HEK293T (cell line): ENCODE results near the gene UBXN2A.
"Not testable (repeated sequence)": the region's sequence is repeated elsewhere in the genome, so short reads cannot be mapped to it uniquely, and the experiment has no call there.

Experiments
- CTCF ChIA-PET: fragments of 350-600 bp; formaldehyde crosslinking; extraction: SDS; loops from one replicate; lab custom pipeline; 2021; ENCODE audit warnings: antibody characterized with exemption, inconsistent platforms; lab: Yijun Ruan, JAX
- POLR2A ChIA-PET: fragments of 350-600 bp; formaldehyde crosslinking; extraction: SDS; loops from one replicate; lab custom pipeline; 2020; ENCODE audit warnings: antibody characterized with exemption, inconsistent platforms; lab: Yijun Ruan, JAX
- DNase-seq: peaks from one replicate; pipeline ENCODE4 v3.0.0; 2012; ENCODE audit warnings: mixed read lengths; ENCODE audit errors: extremely low spot score
- ARNT ChIP-seq: fragments of 450-650 bp; IDR thresholded peaks from 2 replicates; pipeline ENCODE4 v1.6.1; 2017; ENCODE audit warnings: mild to moderate bottlenecking
- BHLHE40 ChIP-seq: fragments of 450-650 bp; IDR thresholded peaks from 2 replicates; pipeline ENCODE4 v1.6.1; 2016; ENCODE audit warnings: mild to moderate bottlenecking, moderate library complexity, borderline replicate concordance
- CTBP1 ChIP-seq: fragments of 450-650 bp; IDR thresholded peaks from 2 replicates; pipeline ENCODE4 v1.6.1; 2016; ENCODE audit warnings: borderline replicate concordance
- ELF4 ChIP-seq: fragments of 450-650 bp; IDR thresholded peaks from 2 replicates; pipeline ENCODE4 v1.6.1; 2017; ENCODE audit warnings: antibody characterized with exemption
- FOXA1 ChIP-seq: fragments of 450-650 bp; IDR thresholded peaks from 2 replicates; pipeline ENCODE4 v1.6.1; 2016; ENCODE audit warnings: mild to moderate bottlenecking
- FOXK2 ChIP-seq: fragments of 450-650 bp; IDR thresholded peaks from 2 replicates; pipeline ENCODE4 v1.6.1; 2016; ENCODE audit warnings: mild to moderate bottlenecking
- FOXM1 ChIP-seq: fragments of 450-650 bp; IDR thresholded peaks from 2 replicates; pipeline ENCODE4 v1.6.1; 2017; ENCODE audit warnings: mild to moderate bottlenecking, borderline replicate concordance
- HDGF ChIP-seq: fragments of 450-650 bp; IDR thresholded peaks from 2 replicates; pipeline ENCODE4 v1.6.1; 2017; ENCODE audit warnings: antibody characterized with exemption, borderline replicate concordance
- L3MBTL2 ChIP-seq: fragments of 450-650 bp; conservative IDR thresholded peaks from 2 replicates; pipeline ENCODE4 v1.6.1; 2016; ENCODE audit warnings: mild to moderate bottlenecking
- LEF1 ChIP-seq: fragments of 450-650 bp; IDR thresholded peaks from 2 replicates; pipeline ENCODE4 v1.6.1; 2017; ENCODE audit warnings: mild to moderate bottlenecking, borderline replicate concordance
- NFRKB ChIP-seq: fragments of 450-650 bp; IDR thresholded peaks from 2 replicates; pipeline ENCODE4 v1.6.1; 2016; ENCODE audit warnings: mild to moderate bottlenecking, moderate library complexity
- SP1 ChIP-seq: fragments of 450-650 bp; IDR thresholded peaks from 2 replicates; pipeline ENCODE4 v1.6.1; 2017
- SUZ12 ChIP-seq: fragments of 450-650 bp; IDR thresholded peaks from 2 replicates; pipeline ENCODE4 v1.6.1; 2016; ENCODE audit warnings: mild to moderate bottlenecking
- TARDBP ChIP-seq: fragments of 450-650 bp; IDR thresholded peaks from 2 replicates; pipeline ENCODE4 v1.6.1; 2016
- ZNF384 ChIP-seq: fragments of 450-650 bp; IDR thresholded peaks from 2 replicates; pipeline ENCODE4 v1.6.1; 2016
- TF ChIP-seq, protein P1 (sequence below): fragments of 450-650 bp; IDR thresholded peaks from 2 replicates; pipeline ENCODE4 v1.6.1; 2016

The UBXN2A gene

DNA sequence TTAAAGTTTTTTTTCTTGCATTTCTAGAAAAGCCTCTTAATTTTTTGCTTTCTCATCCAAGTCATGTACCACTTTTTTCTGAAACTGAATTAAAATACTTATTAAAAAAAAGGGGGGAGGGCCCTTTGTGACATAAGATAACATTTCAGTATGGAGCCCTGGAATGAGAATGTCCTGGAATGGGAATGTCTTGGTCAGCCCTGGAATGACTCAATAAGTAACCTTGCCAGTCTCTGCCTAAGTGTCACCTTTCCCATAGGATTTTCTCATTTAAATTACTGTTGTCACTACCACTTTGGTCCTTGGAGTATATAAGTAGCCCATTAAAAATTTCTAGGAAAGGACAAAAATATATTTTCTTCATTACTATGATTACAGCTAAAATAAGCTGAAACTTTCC lies 4.7 kb downstream of the UBXN2A start:
- ChIA-PET POLR2A (interaction anchor here (1.3 kb wide), 1 partner anchor 17 kb away, joined by 3 read pairs; no protein-coding TSS in a partner anchor), CTCF (interaction anchor here (1.2 kb wide), 1 partner anchor 18 kb away, joined by 5 read pairs; the partner anchor contains the start of gene ATAD2B)
- DNase-seq, result no peak
- TF ChIP-seq, protein P1, sequence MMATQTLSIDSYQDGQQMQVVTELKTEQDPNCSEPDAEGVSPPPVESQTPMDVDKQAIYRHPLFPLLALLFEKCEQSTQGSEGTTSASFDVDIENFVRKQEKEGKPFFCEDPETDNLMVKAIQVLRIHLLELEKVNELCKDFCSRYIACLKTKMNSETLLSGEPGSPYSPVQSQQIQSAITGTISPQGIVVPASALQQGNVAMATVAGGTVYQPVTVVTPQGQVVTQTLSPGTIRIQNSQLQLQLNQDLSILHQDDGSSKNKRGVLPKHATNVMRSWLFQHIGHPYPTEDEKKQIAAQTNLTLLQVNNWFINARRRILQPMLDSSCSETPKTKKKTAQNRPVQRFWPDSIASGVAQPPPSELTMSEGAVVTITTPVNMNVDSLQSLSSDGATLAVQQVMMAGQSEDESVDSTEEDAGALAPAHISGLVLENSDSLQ, result no peak
- no peak for TF ChIP-seq SUZ12
- TF ChIP-seq TARDBP, result no peak
- no peak for TF ChIP-seq ELF4
- no peak for TF ChIP-seq ARNT
- TF ChIP-seq HDGF, result no peak
- TF ChIP-seq FOXM1, result no peak
- TF ChIP-seq CTBP1, result no peak
- TF ChIP-seq LEF1, result no peak
- no peak for TF ChIP-seq BHLHE40
- TF ChIP-seq FOXA1, result no peak
- TF ChIP-seq L3MBTL2, result no peak
- TF ChIP-seq NFRKB, result no peak
- no peak for TF ChIP-seq ZNF384
- TF ChIP-seq SP1, result no peak
- no peak for TF ChIP-seq FOXK2

DNA sequence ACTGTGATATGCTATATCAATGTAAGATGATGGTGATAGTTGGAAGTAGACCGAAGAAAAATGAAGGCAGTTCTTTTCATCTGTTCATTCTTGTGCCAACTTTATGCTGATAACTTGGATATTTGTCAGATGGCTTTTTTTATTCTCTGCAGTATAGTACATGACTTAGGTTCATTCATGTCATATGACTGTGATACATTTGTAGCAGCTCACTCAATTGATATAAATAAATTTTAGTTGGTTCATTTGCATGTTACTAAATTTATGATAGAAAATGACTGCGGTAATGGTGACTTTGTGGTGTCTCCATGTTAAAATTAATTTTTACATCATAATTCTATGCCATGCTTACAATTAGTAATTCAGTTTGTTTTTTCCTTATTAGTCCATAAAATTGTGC lies 7.1 kb downstream of the UBXN2A start:
- CTCF ChIA-PET, result no interaction called here

DNA sequence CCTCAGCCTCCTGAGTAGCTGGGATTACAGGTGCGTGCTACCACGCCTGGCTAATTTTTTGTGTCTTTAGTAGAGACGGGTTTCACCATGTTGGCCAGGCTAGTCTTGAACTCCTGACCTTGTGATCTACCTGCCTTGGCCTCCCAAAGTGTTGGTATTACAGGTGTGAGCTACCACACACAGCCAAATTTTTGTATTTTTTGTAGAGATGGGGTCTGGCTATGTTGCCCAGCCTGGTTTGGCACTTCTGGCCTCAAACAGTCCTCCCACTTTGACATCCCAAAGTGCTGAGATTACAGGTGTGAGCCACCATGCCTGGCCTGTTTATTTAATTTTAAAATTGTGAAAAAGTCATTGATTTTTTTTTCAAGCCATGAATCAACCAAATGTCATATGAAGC lies 12.3 kb downstream of the UBXN2A start:
- CTCF ChIA-PET, DNase-seq: not testable (repeated sequence)
- POLR2A ChIA-PET, result interaction anchor here (1.9 kb wide), 1 partner anchor 13 kb away, joined by 6 read pairs; no protein-coding TSS in a partner anchor

More for the DNA sequence above, 7.1 kb downstream of the UBXN2A start:
- POLR2A ChIA-PET, result interaction anchor here (2.1 kb wide), 1 partner anchor 20 kb away, joined by 8 read pairs; the partner anchor contains the start of gene ATAD2B
- TF ChIP-seq, protein P1, result no peak
- no peak for TF ChIP-seq FOXA1
- no peak for TF ChIP-seq TARDBP
- no peak for TF ChIP-seq L3MBTL2
- TF ChIP-seq LEF1, result no peak
- DNase-seq, result no peak

GRCh38 chr2:23953625-23954024 lies 13.4 kb downstream of the UBXN2A start:
- no peak for DNase-seq
- ChIA-PET CTCF (no interaction called here), POLR2A (no interaction called here)
- TF ChIP-seq FOXK2, result no peak
- no peak for TF ChIP-seq HDGF
- TF ChIP-seq, protein P1, result no peak
- no peak for TF ChIP-seq ELF4
- no peak for TF ChIP-seq NFRKB
- no peak for TF ChIP-seq FOXM1
- no peak for TF ChIP-seq ARNT
- TF ChIP-seq SUZ12, result no peak
- no peak for TF ChIP-seq LEF1
- TF ChIP-seq TARDBP, result no peak
- no peak for TF ChIP-seq FOXA1
- no peak for TF ChIP-seq BHLHE40
- TF ChIP-seq ZNF384, result no peak
- TF ChIP-seq L3MBTL2, result no peak
- no peak for TF ChIP-seq CTBP1

GRCh38 chr2:23954325-23955014 lies 14.2 kb downstream of the UBXN2A start:
- TF ChIP-seq ELF4 (no peak), HDGF (no peak), CTBP1 (no peak), SP1 (no peak), NFRKB (no peak), TARDBP (no peak), FOXM1 (no peak), L3MBTL2 (no peak), SUZ12 (no peak), ZNF384 (no peak), ARNT (no peak), BHLHE40 (no peak), FOXA1 (no peak)
- POLR2A ChIA-PET, result no interaction called here
- CTCF ChIA-PET, result no interaction called here
- no peak for DNase-seq

GRCh38 chr2:23967846-23968245 lies 27.6 kb downstream of the UBXN2A start:
- no peak for DNase-seq
- POLR2A ChIA-PET, result no interaction called here
- TF ChIP-seq CTBP1 (no peak), FOXK2 (no peak), TARDBP (no peak), ARNT (no peak), FOXM1 (no peak), NFRKB (no peak), BHLHE40 (no peak)
- CTCF ChIA-PET, result no interaction called here
